ENCODE measurements around the gene KRT28.

KRT28 gene

DNA sequence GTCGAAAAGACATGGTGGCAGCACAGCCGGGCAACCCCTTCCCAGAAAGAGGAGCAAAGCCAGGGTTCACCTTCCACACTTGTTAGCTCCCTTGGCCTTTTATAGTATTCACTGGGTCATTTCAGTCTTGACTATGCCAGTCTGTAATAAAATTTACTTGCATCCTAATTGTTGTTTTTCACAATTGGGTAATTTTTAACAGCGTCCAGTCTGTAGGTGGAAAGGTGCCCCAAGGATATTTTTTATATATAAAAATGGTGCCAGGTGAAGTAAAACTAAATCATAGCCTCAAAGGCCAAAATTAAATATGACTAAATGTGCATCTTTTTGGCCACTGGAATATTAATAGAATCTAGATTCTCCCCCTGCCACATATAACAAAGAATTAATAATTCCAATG, 27.7 kb downstream of the KRT28 start, which contains the start of gene KRT26:
Gene KRT26, minus strand, starts transcription at position 101 of the 400 bp plus-strand sequence. Its CDS starts 88 bp downstream, at position 13.
- no peak for ATAC-seq
- TF ChIP-seq PPARA (CRISPR knock-in tag; IDR thresholded peaks at IDR 0.05; ENCODE audit: borderline replicate concordance) (no peak), ARNTL (CRISPR knock-in tag; IDR thresholded peaks at IDR 0.05; ENCODE audit: borderline replicate concordance, low read depth) (no peak), RARB (CRISPR knock-in tag; IDR thresholded peaks at IDR 0.05) (no peak), ZNF70 (CRISPR knock-in tag; IDR thresholded peaks at IDR 0.05) (no peak), BACH2 (CRISPR knock-in tag; IDR thresholded peaks at IDR 0.05; ENCODE audit: borderline replicate concordance) (no peak)
- TF ChIP-seq, protein P1, sequence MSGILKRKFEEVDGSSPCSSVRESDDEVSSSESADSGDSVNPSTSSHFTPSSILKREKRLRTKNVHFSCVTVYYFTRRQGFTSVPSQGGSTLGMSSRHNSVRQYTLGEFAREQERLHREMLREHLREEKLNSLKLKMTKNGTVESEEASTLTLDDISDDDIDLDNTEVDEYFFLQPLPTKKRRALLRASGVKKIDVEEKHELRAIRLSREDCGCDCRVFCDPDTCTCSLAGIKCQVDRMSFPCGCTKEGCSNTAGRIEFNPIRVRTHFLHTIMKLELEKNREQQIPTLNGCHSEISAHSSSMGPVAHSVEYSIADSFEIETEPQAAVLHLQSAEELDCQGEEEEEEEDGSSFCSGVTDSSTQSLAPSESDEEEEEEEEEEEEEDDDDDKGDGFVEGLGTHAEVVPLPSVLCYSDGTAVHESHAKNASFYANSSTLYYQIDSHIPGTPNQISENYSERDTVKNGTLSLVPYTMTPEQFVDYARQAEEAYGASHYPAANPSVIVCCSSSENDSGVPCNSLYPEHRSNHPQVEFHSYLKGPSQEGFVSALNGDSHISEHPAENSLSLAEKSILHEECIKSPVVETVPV (CRISPR knock-in tag; IDR thresholded peaks at IDR 0.05): no peak
- TF ChIP-seq, protein P2, sequence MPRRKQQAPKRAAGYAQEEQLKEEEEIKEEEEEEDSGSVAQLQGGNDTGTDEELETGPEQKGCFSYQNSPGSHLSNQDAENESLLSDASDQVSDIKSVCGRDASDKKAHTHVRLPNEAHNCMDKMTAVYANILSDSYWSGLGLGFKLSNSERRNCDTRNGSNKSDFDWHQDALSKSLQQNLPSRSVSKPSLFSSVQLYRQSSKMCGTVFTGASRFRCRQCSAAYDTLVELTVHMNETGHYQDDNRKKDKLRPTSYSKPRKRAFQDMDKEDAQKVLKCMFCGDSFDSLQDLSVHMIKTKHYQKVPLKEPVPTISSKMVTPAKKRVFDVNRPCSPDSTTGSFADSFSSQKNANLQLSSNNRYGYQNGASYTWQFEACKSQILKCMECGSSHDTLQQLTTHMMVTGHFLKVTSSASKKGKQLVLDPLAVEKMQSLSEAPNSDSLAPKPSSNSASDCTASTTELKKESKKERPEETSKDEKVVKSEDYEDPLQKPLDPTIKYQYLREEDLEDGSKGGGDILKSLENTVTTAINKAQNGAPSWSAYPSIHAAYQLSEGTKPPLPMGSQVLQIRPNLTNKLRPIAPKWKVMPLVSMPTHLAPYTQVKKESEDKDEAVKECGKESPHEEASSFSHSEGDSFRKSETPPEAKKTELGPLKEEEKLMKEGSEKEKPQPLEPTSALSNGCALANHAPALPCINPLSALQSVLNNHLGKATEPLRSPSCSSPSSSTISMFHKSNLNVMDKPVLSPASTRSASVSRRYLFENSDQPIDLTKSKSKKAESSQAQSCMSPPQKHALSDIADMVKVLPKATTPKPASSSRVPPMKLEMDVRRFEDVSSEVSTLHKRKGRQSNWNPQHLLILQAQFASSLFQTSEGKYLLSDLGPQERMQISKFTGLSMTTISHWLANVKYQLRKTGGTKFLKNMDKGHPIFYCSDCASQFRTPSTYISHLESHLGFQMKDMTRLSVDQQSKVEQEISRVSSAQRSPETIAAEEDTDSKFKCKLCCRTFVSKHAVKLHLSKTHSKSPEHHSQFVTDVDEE (CRISPR knock-in tag; IDR thresholded peaks at IDR 0.05): no peak
- TF ChIP-seq, protein P3, sequence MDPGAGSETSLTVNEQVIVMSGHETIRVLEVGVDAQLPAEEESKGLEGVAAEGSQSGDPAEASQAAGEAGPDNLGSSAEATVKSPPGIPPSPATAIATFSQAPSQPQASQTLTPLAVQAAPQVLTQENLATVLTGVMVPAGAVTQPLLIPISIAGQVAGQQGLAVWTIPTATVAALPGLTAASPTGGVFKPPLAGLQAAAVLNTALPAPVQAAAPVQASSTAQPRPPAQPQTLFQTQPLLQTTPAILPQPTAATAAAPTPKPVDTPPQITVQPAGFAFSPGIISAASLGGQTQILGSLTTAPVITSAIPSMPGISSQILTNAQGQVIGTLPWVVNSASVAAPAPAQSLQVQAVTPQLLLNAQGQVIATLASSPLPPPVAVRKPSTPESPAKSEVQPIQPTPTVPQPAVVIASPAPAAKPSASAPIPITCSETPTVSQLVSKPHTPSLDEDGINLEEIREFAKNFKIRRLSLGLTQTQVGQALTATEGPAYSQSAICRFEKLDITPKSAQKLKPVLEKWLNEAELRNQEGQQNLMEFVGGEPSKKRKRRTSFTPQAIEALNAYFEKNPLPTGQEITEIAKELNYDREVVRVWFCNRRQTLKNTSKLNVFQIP (CRISPR knock-in tag; IDR thresholded peaks at IDR 0.05; ENCODE audit: borderline replicate concordance, low read depth): no peak

DNA sequence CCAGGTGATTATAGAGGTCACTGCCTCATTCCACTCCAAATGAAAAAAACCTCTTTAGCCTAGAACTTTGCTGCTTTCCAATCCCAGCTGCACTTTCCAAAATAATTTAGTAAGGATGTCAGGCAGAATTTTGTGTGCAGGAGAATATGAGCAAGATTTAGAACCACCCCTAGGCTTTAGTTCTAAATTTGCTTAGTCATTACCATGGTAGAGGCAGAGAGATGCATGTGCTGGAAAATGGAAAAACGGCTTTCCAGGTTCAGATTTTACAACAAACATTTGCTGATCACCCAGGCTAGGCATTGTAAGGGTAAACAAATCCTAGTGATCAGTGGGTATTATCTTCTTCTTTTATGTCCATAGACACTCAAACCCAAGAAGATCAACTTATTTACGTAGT, 34.1 kb downstream of the KRT28 start:
- no peak for ATAC-seq
- no peak for TF ChIP-seq ZFP3 (CRISPR knock-in tag; IDR thresholded peaks at IDR 0.05)
- no peak for TF ChIP-seq ARNTL (CRISPR knock-in tag; IDR thresholded peaks at IDR 0.05; ENCODE audit: borderline replicate concordance, low read depth)
- no peak for TF ChIP-seq RARB (CRISPR knock-in tag; IDR thresholded peaks at IDR 0.05)
- TF ChIP-seq, protein P4, sequence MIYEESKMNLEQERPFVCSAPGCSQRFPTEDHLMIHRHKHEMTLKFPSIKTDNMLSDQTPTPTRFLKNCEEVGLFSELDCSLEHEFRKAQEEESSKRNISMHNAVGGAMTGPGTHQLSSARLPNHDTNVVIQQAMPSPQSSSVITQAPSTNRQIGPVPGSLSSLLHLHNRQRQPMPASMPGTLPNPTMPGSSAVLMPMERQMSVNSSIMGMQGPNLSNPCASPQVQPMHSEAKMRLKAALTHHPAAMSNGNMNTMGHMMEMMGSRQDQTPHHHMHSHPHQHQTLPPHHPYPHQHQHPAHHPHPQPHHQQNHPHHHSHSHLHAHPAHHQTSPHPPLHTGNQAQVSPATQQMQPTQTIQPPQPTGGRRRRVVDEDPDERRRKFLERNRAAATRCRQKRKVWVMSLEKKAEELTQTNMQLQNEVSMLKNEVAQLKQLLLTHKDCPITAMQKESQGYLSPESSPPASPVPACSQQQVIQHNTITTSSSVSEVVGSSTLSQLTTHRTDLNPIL (CRISPR knock-in tag; IDR thresholded peaks at IDR 0.05; ENCODE audit: low read depth): no peak
- TF ChIP-seq OSR1 (CRISPR knock-in tag; IDR thresholded peaks at IDR 0.05): no peak
- TF ChIP-seq ZNF565 (CRISPR knock-in tag; conservative IDR thresholded peaks at IDR 0.05; ENCODE audit: low read depth): no peak
- TF ChIP-seq, protein P3 (CRISPR knock-in tag; IDR thresholded peaks at IDR 0.05; ENCODE audit: borderline replicate concordance, low read depth): no peak
- TF ChIP-seq ZC3H10 (CRISPR knock-in tag; IDR thresholded peaks at IDR 0.05): no peak
- TF ChIP-seq ZNF8 (CRISPR knock-in tag; IDR thresholded peaks at IDR 0.05): no peak
- TF ChIP-seq, protein P2 (CRISPR knock-in tag; IDR thresholded peaks at IDR 0.05): no peak
- TF ChIP-seq ESRRG (CRISPR knock-in tag; IDR thresholded peaks at IDR 0.05): no peak
- TF ChIP-seq ISL1 (CRISPR knock-in tag; IDR thresholded peaks at IDR 0.05): no peak

DNA sequence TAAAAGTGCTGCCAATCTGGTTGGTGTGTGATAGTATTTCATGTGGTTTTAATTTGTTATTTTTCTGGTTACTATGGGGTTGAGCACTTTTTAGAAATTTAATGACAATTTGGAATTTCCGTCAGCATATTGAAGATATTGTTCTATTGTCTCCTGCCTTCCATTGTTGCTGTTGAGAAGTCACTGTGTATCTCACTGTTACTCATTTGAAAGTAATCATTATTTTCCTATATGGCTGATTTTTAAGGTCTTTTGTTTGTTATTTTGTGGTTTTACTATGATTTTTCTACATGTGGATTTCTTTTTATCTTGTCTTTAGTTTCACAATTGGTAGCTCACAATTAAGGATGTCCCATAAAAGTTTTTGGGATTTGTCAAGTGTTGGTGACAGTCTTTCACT, 36.0 kb downstream of the KRT28 start:
- ATAC-seq: no peak
- TF ChIP-seq ESRRG (CRISPR knock-in tag; IDR thresholded peaks at IDR 0.05): no peak
- TF ChIP-seq, protein P4 (CRISPR knock-in tag; IDR thresholded peaks at IDR 0.05; ENCODE audit: low read depth): no peak
